ENCODE results near the gene SPATA6.

- no peak for TF ChIP-seq EZH2 (IDR thresholded peaks at IDR 0.05; ENCODE audit: borderline replicate concordance, low read depth, low read length, severe bottlenecking)
- no peak for TF ChIP-seq POLR2A (IDR thresholded peaks at IDR 0.05; ENCODE audit: low read depth, low read length)
- no peak for TF ChIP-seq CTCF (IDR thresholded peaks at IDR 0.05; ENCODE audit: extremely low read depth in 1 of 2, insufficient read depth in 1 of 2, low read depth in 1 of 2, low read length in 2 of 2)
- TF ChIP-seq, protein P1, sequence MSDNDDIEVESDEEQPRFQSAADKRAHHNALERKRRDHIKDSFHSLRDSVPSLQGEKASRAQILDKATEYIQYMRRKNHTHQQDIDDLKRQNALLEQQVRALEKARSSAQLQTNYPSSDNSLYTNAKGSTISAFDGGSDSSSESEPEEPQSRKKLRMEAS (IDR thresholded peaks at IDR 0.05; ENCODE audit: insufficient read depth, insufficient read length), result no peak
- no peak for TF ChIP-seq GATA2 (IDR thresholded peaks at IDR 0.05; ENCODE audit: insufficient read depth, insufficient read length, low read depth, low read length)
- no peak for TF ChIP-seq MYC (IDR thresholded peaks at IDR 0.05; ENCODE audit: low read depth, low read length)
- TF ChIP-seq FOS (IDR thresholded peaks at IDR 0.05; ENCODE audit: borderline replicate concordance, insufficient read depth, low read length), result no peak
- TF ChIP-seq POLR2AphosphoS5 (IDR thresholded peaks at IDR 0.05; ENCODE audit: insufficient read depth, low read depth, low read length), result no peak
- TF ChIP-seq JUN (IDR thresholded peaks at IDR 0.05; ENCODE audit: borderline replicate concordance, insufficient read depth, insufficient read length, low read depth), result no peak
These were observed 2.2 kb downstream of the SPATA6 start for GRCh38 chr1:48469616-48470480.
